ENCODE data around the gene MTHFD2. TPM values are rescaled to one million over a fixed set of nuclear protein-coding genes. Genes with fewer than 3 reads are reported as not detected.

Gene MTHFD2
- total and polyA plus RNA-seq, 2 donors (not counting 3 experiments of a cell fraction or from before 2014, with no cell fraction given), result 25.6 to 83.2 TPM

DNA sequence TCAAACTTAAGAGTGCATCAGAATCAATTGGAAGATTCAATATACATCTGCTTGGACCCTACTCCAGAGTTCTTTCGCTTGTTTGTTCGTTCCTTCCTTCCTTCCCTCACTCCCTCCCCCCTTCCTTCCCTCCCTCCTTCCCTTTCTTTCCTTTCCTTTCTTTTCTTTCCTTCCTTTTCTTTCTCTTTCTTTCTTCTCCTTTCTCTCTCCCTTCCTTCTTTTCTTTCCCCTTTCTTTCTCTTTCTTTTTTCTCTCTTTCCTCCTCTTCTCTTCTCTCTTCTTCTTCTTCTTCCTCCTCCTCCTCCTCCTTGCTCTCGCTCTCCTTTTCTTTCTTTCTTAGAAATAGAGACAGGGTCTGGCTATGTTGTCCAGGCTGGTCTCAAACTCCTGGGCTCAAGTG is 45.9 kb downstream of the MTHFD2 start:
- H3K27me3 ChIP-seq (ENCODE audit: control insufficient read depth in 2 of 2, insufficient read depth in 2 of 2, low read length in 2 of 2), result no peaks in the 10 kb centered on the region
- no peaks in the 10 kb centered on the region for H3K9me3 ChIP-seq (replicated peaks; ENCODE audit: control insufficient read depth, insufficient read depth, low read length)
- dilution Hi-C loops (cut with MboI; ENCODE audit: extremely low pct_ligation_motif_present, low sequenced_read_pairs) (no loop called here), intact Hi-C loops (cut with micrococcal nuclease) (no loop called here)
- no peaks in the 10 kb centered on the region for H3K9me1 ChIP-seq (replicated peaks; ENCODE audit: control insufficient read depth, extremely low read depth, insufficient read depth, low read length)
- no peak overlapping the region for H3K4me3 ChIP-seq (replicated peaks in 1 of 3; ENCODE audit: insufficient read depth in 1 of 3, low read depth in 1 of 3, low read length in 3 of 3)
- no peak for TF ChIP-seq POLR2A (IDR thresholded peaks at IDR 0.05; ENCODE audit: low read depth, low read length)
- no peak overlapping the region for H3K27ac ChIP-seq (ENCODE audit: insufficient read depth, low read depth, low read length)
- no TSS peak for BruUV-seq (replicated peaks)
- H3K4me2 ChIP-seq (ENCODE audit: insufficient read depth, low read length), result no peak overlapping the region
- FAIRE-seq, result no peak
- H3K36me3 ChIP-seq (ENCODE audit: control insufficient read depth in 2 of 2, extremely low read depth in 1 of 2, insufficient read depth in 2 of 2, low read length in 2 of 2), result no peaks in the 10 kb centered on the region
- DNase-seq (ENCODE audit: low read depth, low spot score), result no peak
- H2AFZ ChIP-seq (ENCODE audit: low read depth, low read length), result no peak overlapping the region
- ChIA-PET CTCF (no interaction called here), POLR2A (no interaction called here)
- no peaks in the 10 kb centered on the region for H3K79me2 ChIP-seq (ENCODE audit: control insufficient read depth, insufficient read depth, low read length)
- no peaks in the 10 kb centered on the region for H4K20me1 ChIP-seq (replicated peaks; ENCODE audit: control insufficient read depth, extremely low read depth, insufficient read depth, low read length)
- no peaks in the 10 kb centered on the region for H3K4me1 ChIP-seq (ENCODE audit: control insufficient read depth, extremely low read depth, insufficient read depth, low read length)
- H3K9ac ChIP-seq (replicated peaks; ENCODE audit: extremely low read depth, insufficient read depth, low read length), result no peak overlapping the region

DNA sequence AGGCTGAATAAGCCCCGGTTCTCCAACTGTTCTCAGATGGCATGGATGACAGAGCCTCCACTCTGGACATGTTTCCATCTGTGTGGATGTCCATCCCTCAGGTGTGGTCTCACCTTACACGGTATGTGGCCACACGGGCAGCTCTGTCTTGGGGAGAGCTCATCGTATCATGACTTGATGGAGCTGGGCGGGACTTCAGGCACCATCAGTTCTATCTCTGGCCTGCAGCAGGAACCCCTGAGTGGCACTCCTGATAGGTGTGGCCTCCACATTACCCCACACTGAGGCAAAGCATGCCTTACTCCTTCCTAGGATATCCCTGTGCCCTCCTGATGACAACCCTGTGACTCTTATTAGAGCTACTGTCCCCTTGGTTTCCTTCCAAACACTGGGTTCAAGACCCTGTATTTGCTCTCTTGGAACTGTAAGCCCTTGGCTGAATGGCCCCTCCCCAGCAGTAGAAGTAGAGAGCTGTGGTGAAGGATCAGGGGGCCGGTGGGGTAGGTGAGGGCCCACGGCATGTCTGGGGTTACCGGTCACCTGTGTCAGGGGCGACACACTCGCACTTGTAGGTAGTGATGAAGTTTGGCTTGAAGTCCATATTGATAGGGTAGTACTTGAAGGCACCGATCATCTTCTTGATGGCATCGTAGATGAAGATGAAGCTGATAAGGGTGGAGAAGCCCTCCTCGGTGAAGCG is 48.2 kb downstream of the MTHFD2 start:
- BruUV-seq (replicated peaks), result no TSS peak
- Histone ChIP-seq H3K27ac (ENCODE audit: insufficient read depth, low read depth, low read length) (no peak overlapping the region), H4K20me1 (replicated peaks; ENCODE audit: control insufficient read depth, extremely low read depth, insufficient read depth, low read length) (no peaks in the 10 kb centered on the region), H3K36me3 (ENCODE audit: control insufficient read depth in 2 of 2, extremely low read depth in 1 of 2, insufficient read depth in 2 of 2, low read length in 2 of 2) (no peaks in the 10 kb centered on the region), H3K79me2 (ENCODE audit: control insufficient read depth, insufficient read depth, low read length) (no peaks in the 10 kb centered on the region), H3K27me3 (ENCODE audit: control insufficient read depth in 2 of 2, insufficient read depth in 2 of 2, low read length in 2 of 2) (no peaks in the 10 kb centered on the region), H3K4me1 (ENCODE audit: control insufficient read depth, extremely low read depth, insufficient read depth, low read length) (no peaks in the 10 kb centered on the region), H3K9me1 (replicated peaks; ENCODE audit: control insufficient read depth, extremely low read depth, insufficient read depth, low read length) (no peaks in the 10 kb centered on the region), H2AFZ (ENCODE audit: low read depth, low read length) (no peak overlapping the region), H3K4me2 (ENCODE audit: insufficient read depth, low read length) (no peak overlapping the region), H3K9ac (replicated peaks; ENCODE audit: extremely low read depth, insufficient read depth, low read length) (no peak overlapping the region), H3K9me3 (replicated peaks; ENCODE audit: control insufficient read depth, insufficient read depth, low read length) (no peaks in the 10 kb centered on the region), H3K4me3 (replicated peaks in 1 of 3; ENCODE audit: insufficient read depth in 1 of 3, low read depth in 1 of 3, low read length in 3 of 3) (no peak overlapping the region)
- dilution Hi-C loops (cut with MboI; ENCODE audit: extremely low pct_ligation_motif_present, low sequenced_read_pairs), result no loop called here
- intact Hi-C loops (cut with micrococcal nuclease), result no loop called here
- ChIA-PET CTCF (interaction anchor here (0.7 kb wide), 1 partner anchor 88 kb away, joined by 3 read pairs; no protein-coding TSS in a partner anchor), POLR2A (interaction anchor here (0.5 kb wide), 1 partner anchor 47 kb away, joined by 3 read pairs; no protein-coding TSS in a partner anchor)
- DNase-seq (ENCODE audit: low read depth, low spot score) (no peak), FAIRE-seq (no peak)
- no peak for TF ChIP-seq FOS (IDR thresholded peaks at IDR 0.05; ENCODE audit: borderline replicate concordance, insufficient read depth, low read length)
- no peak for TF ChIP-seq POLR2AphosphoS5 (IDR thresholded peaks at IDR 0.05; ENCODE audit: insufficient read depth, low read depth, low read length)
- TF ChIP-seq, protein P1, sequence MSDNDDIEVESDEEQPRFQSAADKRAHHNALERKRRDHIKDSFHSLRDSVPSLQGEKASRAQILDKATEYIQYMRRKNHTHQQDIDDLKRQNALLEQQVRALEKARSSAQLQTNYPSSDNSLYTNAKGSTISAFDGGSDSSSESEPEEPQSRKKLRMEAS (IDR thresholded peaks at IDR 0.05; ENCODE audit: insufficient read depth, insufficient read length), result no peak
- no peak for TF ChIP-seq GATA2 (IDR thresholded peaks at IDR 0.05; ENCODE audit: insufficient read depth, insufficient read length, low read depth, low read length)
- TF ChIP-seq EZH2 (IDR thresholded peaks at IDR 0.05; ENCODE audit: borderline replicate concordance, low read depth, low read length, severe bottlenecking), result no peak
- TF ChIP-seq, protein P2, sequence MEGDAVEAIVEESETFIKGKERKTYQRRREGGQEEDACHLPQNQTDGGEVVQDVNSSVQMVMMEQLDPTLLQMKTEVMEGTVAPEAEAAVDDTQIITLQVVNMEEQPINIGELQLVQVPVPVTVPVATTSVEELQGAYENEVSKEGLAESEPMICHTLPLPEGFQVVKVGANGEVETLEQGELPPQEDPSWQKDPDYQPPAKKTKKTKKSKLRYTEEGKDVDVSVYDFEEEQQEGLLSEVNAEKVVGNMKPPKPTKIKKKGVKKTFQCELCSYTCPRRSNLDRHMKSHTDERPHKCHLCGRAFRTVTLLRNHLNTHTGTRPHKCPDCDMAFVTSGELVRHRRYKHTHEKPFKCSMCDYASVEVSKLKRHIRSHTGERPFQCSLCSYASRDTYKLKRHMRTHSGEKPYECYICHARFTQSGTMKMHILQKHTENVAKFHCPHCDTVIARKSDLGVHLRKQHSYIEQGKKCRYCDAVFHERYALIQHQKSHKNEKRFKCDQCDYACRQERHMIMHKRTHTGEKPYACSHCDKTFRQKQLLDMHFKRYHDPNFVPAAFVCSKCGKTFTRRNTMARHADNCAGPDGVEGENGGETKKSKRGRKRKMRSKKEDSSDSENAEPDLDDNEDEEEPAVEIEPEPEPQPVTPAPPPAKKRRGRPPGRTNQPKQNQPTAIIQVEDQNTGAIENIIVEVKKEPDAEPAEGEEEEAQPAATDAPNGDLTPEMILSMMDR (IDR thresholded peaks at IDR 0.05; ENCODE audit: extremely low read depth in 1 of 2, insufficient read depth in 1 of 2, low read depth in 1 of 2, low read length in 2 of 2), result no peak

Data from endothelial cell of umbilical vein (primary cell).